ENCODE data around the gene C12orf60.
A peak's percentile ranks its signal among the peaks of the same experiment; 100 is the strongest.

C12orf60 gene

GRCh38 chr12:14834509-14834908 is 31.0 kb downstream of the C12orf60 start:
- DNase-seq (ENCODE audit: low spot score): no peak

GRCh38 chr12:14836336-14837210 is 33.1 kb downstream of the C12orf60 start:
- peak; percentile 65 for DNase-seq (ENCODE audit: low spot score)

GRCh38 chr12:14839262-14839661 is 35.8 kb downstream of the C12orf60 start:
- no peak for DNase-seq (ENCODE audit: low spot score)

- DNase-seq (ENCODE audit: low spot score): no peak
Measured at GRCh38 chr12:14840616-14841015, 37.1 kb downstream of the C12orf60 start.

GRCh38 chr12:14841761-14842160 is 38.3 kb downstream of the C12orf60 start:
- DNase-seq (ENCODE audit: low spot score): peak; percentile 24

- DNase-seq (ENCODE audit: low spot score): no peak
Measured at GRCh38 chr12:14842315-14842714, 38.8 kb downstream of the C12orf60 start.

- no peak for DNase-seq (ENCODE audit: low spot score)
Measured at GRCh38 chr12:14843425-14843887, 40.0 kb downstream of the C12orf60 start, which contains the start of gene ART4. Gene ART4, minus strand, starts transcription at chr12:14843526. Its CDS starts 413 bp downstream, at chr12:14843113.

- no peak for DNase-seq (ENCODE audit: low spot score)
Measured at GRCh38 chr12:14844401-14844800, 40.9 kb downstream of the C12orf60 start.

- DNase-seq (ENCODE audit: low spot score): peak; percentile 55
Measured at GRCh38 chr12:14845350-14845750, 41.9 kb downstream of the C12orf60 start.

- no peak for DNase-seq (ENCODE audit: low spot score)
Measured at GRCh38 chr12:14846042-14846587, 42.6 kb downstream of the C12orf60 start.

- no peak for DNase-seq (ENCODE audit: low spot score)
Measured at GRCh38 chr12:14846876-14847580, 43.6 kb downstream of the C12orf60 start.

- no peak for DNase-seq (ENCODE audit: low spot score)
Measured at GRCh38 chr12:14849661-14850060, 46.2 kb downstream of the C12orf60 start.

- no peak for DNase-seq (ENCODE audit: low spot score)
Measured at GRCh38 chr12:14850929-14851663, 47.6 kb downstream of the C12orf60 start.

GRCh38 chr12:14852880-14853279 is 49.4 kb downstream of the C12orf60 start:
- DNase-seq (ENCODE audit: low spot score): no peak

GRCh38 chr12:14853961-14854360 is 50.5 kb downstream of the C12orf60 start:
- no peak for DNase-seq (ENCODE audit: low spot score)

- DNase-seq (ENCODE audit: low spot score): no peak
Measured at GRCh38 chr12:14854586-14855183, 51.2 kb downstream of the C12orf60 start.

GRCh38 chr12:14858513-14858912 is 55.0 kb downstream of the C12orf60 start:
- DNase-seq (ENCODE audit: low spot score): no peak

GRCh38 chr12:14860490-14860889 is 57.0 kb downstream of the C12orf60 start:
- DNase-seq (ENCODE audit: low spot score): no peak

GRCh38 chr12:14868916-14869506 is 65.5 kb downstream of the C12orf60 start:
- no peak for DNase-seq (ENCODE audit: low spot score)

- no peak for DNase-seq (ENCODE audit: low spot score)
Measured at GRCh38 chr12:14871247-14871646, 67.8 kb downstream of the C12orf60 start.

- no peak for DNase-seq (ENCODE audit: low spot score)
Measured at GRCh38 chr12:14871886-14872285, 68.4 kb downstream of the C12orf60 start.

All from kidney capillary endothelial cell (primary cell).